Right cardiac atrium (tissue), 5 donors: Measurements from ENCODE around the gene GRIK4. TPM values are rescaled to one million over a fixed set of nuclear protein-coding genes. Genes with fewer than 3 reads are reported as not detected.

Experiments
- ATAC-seq, 2 donors: fragments of 200-7000 bp; cut with Tn5 transposase; one replicate each; pipeline versions ENCODE4 v1.8.0 to v1.9.1; 2020; ENCODE audit warnings: moderate library complexity in 2 of 2, mild to moderate bottlenecking in 1 of 2
- DNase-seq, 3 donors: peaks; one replicate each; pipeline ENCODE4 v3.0.0-alpha.2; 2020
- H3K27ac ChIP-seq: one replicate; pipeline ENCODE4 v1.5.1; 2013; ENCODE audit warnings: mild to moderate bottlenecking, low read length, control low read depth, moderate library complexity
- H3K27me3 ChIP-seq: one replicate; pipeline ENCODE4 v1.6.1; 2013; ENCODE audit not compliant: control insufficient read depth, insufficient read depth
- H3K4me1 ChIP-seq: one replicate; pipeline ENCODE4 v1.6.1; 2013; ENCODE audit warnings: low read length; ENCODE audit not compliant: control insufficient read depth, insufficient read depth
- H3K4me3 ChIP-seq: one replicate; pipeline ENCODE4 v1.5.1; 2013; ENCODE audit warnings: low read length, control low read depth
- H3K9me3 ChIP-seq: one replicate; pipeline ENCODE4 v1.6.1; 2013; ENCODE audit warnings: low read length; ENCODE audit not compliant: control insufficient read depth
- WGBS: extraction: QIAGEN DNeasy Blood & Tissue Kit; methylation state at CpG from one replicate; pipeline ENCODE4 v1.1.7; 2013; 5-methylcytosine and 5-hydroxymethylcytosine counted together
- intact Hi-C, 4 donors: fragments of 100-400 bp; cut with DNase I; formaldehyde crosslinking; loops; one replicate each; pipeline versions ENCODE4 v1.11.0 to v1.14.0; 2022 to 2023
- polyA plus RNA-seq: library from polyadenylated mRNA; stranded (reverse); fragments of 200-250 nt; gene quantifications from one replicate; pipeline ENCODE4 v1.2.3, GENCODE V29; 2013
- total RNA-seq, 4 donors: library from RNA; stranded (reverse); fragmentation: NEBNext Ultra II Directional; extraction: Animal tissue kit (Norgen Biotek cat#: 25700); gene quantifications; one replicate each; pipeline ENCODE4 v1.2.1, GENCODE V29; 2021
- donor health status: healthy with polysubstance abuse.
- donor health status: DM: no; HTN: yes; CAD: no.
- donor health status: DM: no; HTN: no; CAD: no.
- donor health status: DM: no; HTN: yes; CAD: no; lungs with severe emphysema.
- donor health status: DM: yes; HTN: yes; CAD: no.

Gene GRIK4
- total and polyA plus RNA-seq, 5 donors = 0.32 to 3.4 (median 0.80) TPM; not detected in 1

DNA sequence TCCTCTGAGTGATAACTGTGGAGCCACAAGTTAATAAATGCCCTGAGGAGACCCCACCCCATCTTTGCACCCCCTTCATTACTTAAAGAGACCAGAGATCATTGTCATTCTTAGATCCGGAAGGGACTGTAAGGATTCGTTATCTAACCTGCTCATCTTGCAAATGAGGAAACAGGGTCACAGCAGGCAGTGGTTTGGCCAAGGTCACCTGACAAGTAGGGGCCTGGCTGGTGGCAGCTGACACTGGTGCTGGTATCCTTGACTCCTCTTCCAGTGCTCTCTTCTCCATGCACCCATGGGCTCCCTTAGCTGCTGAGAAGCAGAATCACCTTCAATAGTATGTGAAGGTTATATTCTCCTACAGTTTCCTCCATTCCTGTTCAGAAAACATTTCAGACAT is 151.6 kb downstream of the GRIK4 start:
- Histone ChIP-seq H3K9me3 (no peaks in the 10 kb centered on the region), H3K27ac (no peak overlapping the region), H3K27me3 (no peaks in the 10 kb centered on the region), H3K4me1 (no peaks in the 10 kb centered on the region), H3K4me3 (no peak overlapping the region)
- intact Hi-C loops = no loop called here
- DNase-seq (no peak), ATAC-seq (no peak)
- 65% methylated on average over 2 of the region's 2 CpGs for WGBS

DNA sequence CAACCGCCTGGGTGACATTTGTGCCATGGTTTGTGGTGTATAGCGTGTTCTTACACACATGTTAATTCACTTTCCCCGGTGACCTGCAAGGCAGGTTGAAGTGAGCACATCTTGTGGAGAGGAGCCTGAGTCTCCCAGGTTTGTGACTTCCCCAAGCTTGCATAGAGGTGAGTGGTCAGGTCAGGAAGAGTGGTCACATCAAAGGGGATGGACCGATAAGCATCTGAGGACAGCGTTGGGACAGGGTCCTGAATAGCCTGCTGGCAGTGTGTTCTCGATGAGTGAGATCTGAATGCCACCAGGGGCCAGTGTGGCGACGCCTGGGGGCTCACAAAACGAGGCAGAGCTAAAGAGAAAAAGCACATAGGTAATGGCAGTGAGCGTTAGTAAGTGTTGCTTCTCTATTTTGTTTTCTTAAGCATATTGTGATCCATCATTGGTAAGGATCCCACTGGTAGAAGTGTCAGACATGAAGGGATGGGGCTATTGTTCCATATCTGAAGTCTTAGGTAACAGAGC is 154.6 kb downstream of the GRIK4 start:
- no peak for DNase-seq
- WGBS = 69% methylated on average over 10 of the region's 10 CpGs
- no peaks in the 10 kb centered on the region for H3K4me1 ChIP-seq
- H3K4me3 ChIP-seq = no peak overlapping the region
- no peak overlapping the region for H3K27ac ChIP-seq
- intact Hi-C loops = no loop called here
- no peak for ATAC-seq
- H3K9me3 ChIP-seq = no peaks in the 10 kb centered on the region
- H3K27me3 ChIP-seq = no peaks in the 10 kb centered on the region

DNA sequence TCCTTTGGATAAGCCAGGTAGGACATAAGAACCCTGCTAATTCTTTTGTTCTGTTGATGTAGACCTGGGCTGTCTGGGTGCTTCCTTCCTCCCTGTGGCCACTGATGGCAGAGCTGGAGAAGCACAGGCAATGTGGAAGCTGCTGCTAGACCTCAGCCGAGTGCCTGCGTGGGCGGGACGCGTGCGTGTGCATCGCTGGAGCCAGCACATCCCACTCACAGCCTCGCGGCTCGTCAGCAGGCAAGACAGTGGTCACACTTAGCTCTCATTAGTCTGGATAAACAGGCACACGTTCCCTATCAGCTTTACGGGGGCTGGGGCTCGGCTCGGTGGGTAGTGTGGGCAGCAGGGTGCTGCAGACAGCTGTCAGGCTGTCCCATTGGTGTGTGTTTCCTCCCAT is 155.7 kb downstream of the GRIK4 start:
- Histone ChIP-seq H3K27ac (no peak overlapping the region), H3K9me3 (no peaks in the 10 kb centered on the region), H3K27me3 (no peaks in the 10 kb centered on the region), H3K4me1 (no peaks in the 10 kb centered on the region), H3K4me3 (no peak overlapping the region)
- DNase-seq (peak in 1 of 3 donors; percentile 77), ATAC-seq (no peak)
- intact Hi-C loops = no loop called here
- WGBS = 24% methylated on average over 14 of the region's 14 CpGs

DNA sequence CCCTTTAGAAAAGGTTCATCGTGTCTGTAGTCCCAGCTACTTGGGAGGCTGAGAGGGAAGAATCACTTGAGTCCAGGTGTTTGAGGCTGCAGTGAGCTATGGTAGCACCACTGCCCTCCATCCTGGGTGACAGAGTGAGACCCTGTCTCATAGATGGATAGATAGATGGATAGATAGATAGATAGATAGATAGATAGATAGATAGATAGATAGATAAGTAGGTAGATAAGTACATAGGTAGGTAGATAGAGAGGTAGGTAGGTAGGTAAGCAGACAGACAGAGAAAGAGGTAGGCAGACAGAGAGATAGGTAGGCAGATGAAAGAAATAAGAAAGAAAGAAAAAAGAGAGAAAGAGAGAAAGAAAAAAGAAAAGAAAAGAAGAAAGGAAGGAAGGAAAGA is 156.4 kb downstream of the GRIK4 start:
- 82% methylated on average over 1 of the region's 1 CpG for WGBS
- Histone ChIP-seq H3K4me3 (no peak overlapping the region), H3K4me1 (no peaks in the 10 kb centered on the region), H3K9me3 (no peaks in the 10 kb centered on the region), H3K27me3 (no peaks in the 10 kb centered on the region), H3K27ac (no peak overlapping the region)
- DNase-seq (no peak), ATAC-seq (no peak)
- intact Hi-C loops = no loop called here

DNA sequence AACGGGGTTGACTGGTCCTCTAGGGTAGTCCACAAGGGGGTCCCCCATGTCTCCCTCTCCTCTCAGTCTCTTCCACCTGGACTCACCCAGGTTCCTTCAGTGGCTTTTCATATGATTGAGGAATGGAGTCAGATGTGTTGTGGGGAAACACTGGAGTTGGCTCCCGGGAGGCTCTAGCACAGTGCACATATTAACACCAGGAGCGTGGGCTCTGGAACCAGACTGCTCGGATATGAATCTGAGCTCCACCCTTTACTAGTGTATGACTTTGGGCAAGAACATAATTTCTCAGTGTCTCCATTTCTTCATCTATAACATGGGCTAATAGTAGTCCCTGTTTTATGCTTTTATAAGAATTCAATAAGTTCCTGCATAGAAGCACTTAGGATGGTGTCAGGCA is 157.0 kb downstream of the GRIK4 start:
- 77% methylated on average over 4 of the region's 4 CpGs for WGBS
- no peaks in the 10 kb centered on the region for H3K9me3 ChIP-seq
- no peak for DNase-seq
- no peaks in the 10 kb centered on the region for H3K27me3 ChIP-seq
- H3K4me3 ChIP-seq = no peak overlapping the region
- H3K4me1 ChIP-seq = no peaks in the 10 kb centered on the region
- H3K27ac ChIP-seq = no peak overlapping the region
- ATAC-seq = no peak
- intact Hi-C loops = no loop called here

DNA sequence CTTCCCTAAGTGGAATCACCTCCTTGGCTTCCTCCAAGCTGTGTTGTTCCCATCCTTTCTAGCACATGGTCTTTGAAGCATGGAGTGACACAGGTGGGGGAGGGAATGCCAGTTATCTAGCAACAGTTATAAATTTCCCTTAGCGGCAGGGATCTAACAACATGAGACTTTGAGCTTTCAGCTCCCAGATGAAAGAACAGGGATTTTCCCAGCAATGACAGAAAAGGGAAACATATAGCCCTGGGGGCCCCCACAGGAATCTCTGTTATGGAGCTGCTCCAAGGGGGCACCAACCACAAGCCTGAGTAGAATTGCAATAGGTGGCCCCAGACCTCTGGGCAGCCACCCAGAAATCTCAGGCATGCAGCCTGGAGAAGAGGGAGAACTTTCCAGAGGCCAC is 163.0 kb downstream of the GRIK4 start:
- no peaks in the 10 kb centered on the region for H3K4me1 ChIP-seq
- WGBS = 47% methylated on average over 1 of the region's 1 CpG
- no peaks in the 10 kb centered on the region for H3K27me3 ChIP-seq
- intact Hi-C loops = no loop called here
- no peak overlapping the region for H3K27ac ChIP-seq
- no peak for DNase-seq
- no peak overlapping the region for H3K4me3 ChIP-seq
- no peak for ATAC-seq
- H3K9me3 ChIP-seq = no peaks in the 10 kb centered on the region

DNA sequence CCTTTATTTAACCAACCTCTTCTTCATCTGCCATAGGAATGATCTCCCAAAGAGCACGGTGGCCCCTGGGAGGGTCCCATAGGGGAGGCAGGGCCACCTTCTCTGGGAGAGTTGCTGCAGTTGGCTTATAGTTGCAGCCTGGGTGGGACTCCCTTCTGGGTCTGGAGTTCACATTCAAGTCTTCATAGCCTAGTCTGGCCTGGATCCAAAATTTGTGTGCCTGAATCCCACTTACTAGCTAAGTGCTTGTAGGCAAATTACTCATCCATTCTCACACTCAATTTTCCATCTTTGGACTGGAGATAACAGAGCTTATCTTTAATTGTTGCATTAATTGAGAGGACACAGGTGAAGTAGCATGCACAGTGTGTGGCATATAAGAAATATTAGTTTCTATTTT is 163.6 kb downstream of the GRIK4 start:
- Histone ChIP-seq H3K4me1 (no peaks in the 10 kb centered on the region), H3K27me3 (no peaks in the 10 kb centered on the region), H3K4me3 (no peak overlapping the region), H3K9me3 (no peaks in the 10 kb centered on the region), H3K27ac (no peak overlapping the region)
- 68% methylated on average over 1 of the region's 1 CpG for WGBS
- intact Hi-C loops = no loop called here
- ATAC-seq = no peak
- DNase-seq = no peak

DNA sequence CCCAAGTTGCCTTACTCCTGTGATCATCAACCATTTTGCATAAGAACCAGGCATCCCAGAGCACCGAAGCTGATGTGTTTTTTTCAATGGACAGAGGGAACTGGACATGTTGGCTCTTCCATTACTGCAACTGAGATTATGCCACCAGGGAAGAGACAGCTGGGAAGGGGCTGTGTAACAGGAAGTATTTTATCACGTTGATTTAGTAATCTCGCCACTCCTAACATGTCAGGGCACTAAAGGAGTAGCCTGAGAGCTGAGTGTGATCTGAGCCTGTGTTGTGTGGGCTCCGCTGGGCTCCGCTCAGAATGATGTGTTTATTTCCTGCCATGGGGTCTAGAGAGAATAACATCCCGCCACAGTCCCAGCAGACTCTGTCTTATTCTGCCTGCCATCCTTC is 165.4 kb downstream of the GRIK4 start:
- Histone ChIP-seq H3K9me3 (no peaks in the 10 kb centered on the region), H3K27ac (no peak overlapping the region), H3K4me3 (no peak overlapping the region), H3K27me3 (no peaks in the 10 kb centered on the region), H3K4me1 (no peaks in the 10 kb centered on the region)
- 50% methylated on average over 6 of the region's 6 CpGs for WGBS
- ATAC-seq (no peak), DNase-seq (no peak)
- intact Hi-C loops = no loop called here

DNA sequence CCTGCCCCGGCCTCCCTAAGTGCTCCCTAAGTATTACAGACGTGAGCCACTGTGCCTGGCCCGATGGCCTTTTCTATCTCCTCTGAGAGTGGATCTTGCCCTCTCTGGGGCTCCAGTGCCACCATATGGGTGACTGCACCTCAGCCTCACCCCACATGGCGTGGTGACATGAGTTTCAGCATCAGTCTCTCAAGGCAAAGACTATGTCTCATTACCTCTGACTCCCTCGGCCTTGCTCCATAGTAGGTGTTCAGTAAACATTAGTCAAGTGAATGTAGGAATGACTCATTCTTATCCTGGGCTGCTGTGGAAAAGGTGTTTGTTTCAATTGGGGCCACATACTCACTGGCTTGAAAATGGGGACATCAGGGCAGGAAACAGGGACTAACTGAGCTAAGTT is 168.8 kb downstream of the GRIK4 start:
- intact Hi-C loops = loop anchor here in 3 of 4 donors (5.0 to 10.0 kb wide), 3 partner anchors 124 to 274 kb away; partner anchors contain the start of gene GRIK4 (in 1 of the 3)
- WGBS = 93% methylated on average over 5 of the region's 5 CpGs
- Histone ChIP-seq H3K27me3 (no peaks in the 10 kb centered on the region), H3K27ac (no peak overlapping the region), H3K9me3 (no peaks in the 10 kb centered on the region), H3K4me3 (no peak overlapping the region), H3K4me1 (no peaks in the 10 kb centered on the region)
- no peak for DNase-seq
- ATAC-seq = no peak

DNA sequence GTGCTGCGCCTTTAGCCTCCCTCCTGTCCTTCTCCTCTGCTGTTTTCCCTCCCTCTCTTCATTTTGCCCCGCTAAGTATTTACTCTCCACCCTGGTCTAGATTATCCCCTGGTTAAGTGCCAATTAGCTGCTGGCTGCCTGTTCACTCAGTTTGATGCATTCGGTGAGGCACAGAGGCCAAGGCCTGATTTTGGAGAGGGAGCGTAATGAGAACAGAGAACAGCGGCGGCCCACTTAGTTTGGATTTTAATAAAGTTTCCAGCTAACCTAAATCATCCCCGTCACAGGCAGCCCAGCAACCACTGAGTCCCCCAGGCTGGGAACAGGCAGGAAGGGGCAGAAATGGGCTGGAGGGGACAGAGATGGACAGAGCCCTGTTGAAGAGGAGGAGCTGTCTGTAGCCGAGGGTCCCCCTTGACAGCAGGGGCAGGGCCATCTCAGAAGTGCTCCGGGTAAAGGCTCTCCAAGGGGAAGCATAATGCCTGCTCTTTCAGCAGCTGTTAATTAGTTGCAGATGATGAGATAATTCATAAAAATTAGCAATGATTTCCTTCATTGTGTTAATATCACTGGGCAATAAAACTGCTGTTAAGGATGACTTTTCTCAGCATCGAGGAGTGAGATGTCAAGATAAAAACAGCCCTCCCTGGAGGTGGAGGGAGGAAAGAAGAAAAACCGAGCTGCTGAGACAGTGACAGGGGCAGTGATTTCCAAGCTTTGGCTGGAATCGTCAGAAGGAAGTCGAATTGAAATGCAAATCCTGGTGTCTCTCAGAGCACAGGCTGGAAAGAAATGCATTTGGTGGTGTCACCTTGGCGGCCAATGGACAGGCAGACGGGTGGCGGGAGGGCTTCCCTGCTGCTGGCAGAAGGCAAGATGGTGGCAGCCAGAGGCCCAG is 170.1 kb downstream of the GRIK4 start:
- ATAC-seq (no peak), DNase-seq (no peak)
- 63% methylated on average over 16 of the region's 16 CpGs for whole genome bisulfite sequencing
- H3K4me1 ChIP-seq = no peaks in the 10 kb centered on the region
- no peak overlapping the region for H3K4me3 ChIP-seq
- intact Hi-C loops = loop anchor here in 3 of 4 donors (5.0 to 10.0 kb wide), 3 partner anchors 123 to 273 kb away; partner anchors contain the start of gene GRIK4 (in 1 of the 3)
- no peaks in the 10 kb centered on the region for H3K9me3 ChIP-seq
- H3K27ac ChIP-seq = no peak overlapping the region
- no peaks in the 10 kb centered on the region for H3K27me3 ChIP-seq

DNA sequence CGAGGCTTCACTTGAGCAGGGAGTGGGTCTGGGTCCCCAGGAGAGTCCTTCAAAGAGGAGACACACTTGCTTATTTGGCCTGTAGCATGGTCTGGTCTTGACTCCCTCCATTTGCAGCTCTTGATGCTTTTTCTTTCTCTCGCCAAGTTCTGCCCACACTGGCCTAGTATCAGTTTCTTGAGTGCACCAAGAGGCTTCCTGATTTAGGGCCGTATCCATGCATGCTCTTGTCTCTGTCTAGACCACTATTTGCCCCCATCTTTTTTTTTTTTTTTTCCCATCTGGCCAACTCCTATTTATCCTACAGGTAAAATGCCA is 170.7 kb downstream of the GRIK4 start:
- no peaks in the 10 kb centered on the region for H3K4me1 ChIP-seq
- no peak overlapping the region for H3K4me3 ChIP-seq
- DNase-seq (no peak), ATAC-seq (no peak)
- H3K9me3 ChIP-seq = no peaks in the 10 kb centered on the region
- WGBS = 69% methylated on average over 3 of the region's 3 CpGs
- intact Hi-C loops = loop anchor here in 3 of 4 donors (5.0 to 10.0 kb wide), 3 partner anchors 123 to 273 kb away; partner anchors contain the start of gene GRIK4 (in 1 of the 3)
- H3K27me3 ChIP-seq = no peaks in the 10 kb centered on the region
- H3K27ac ChIP-seq = no peak overlapping the region
